Activated CD4-positive, alpha-beta T cell treated with anti-CD3 and anti-CD28 coated beads for 48 hours (primary cell): ENCODE results near the gene SWT1.
"Not testable (repeated sequence)": the region's sequence is repeated elsewhere in the genome, so short reads cannot be mapped to it uniquely, and the experiment has no call there.

ENCODE experiments used
- DNase-seq: peaks from one replicate; pipeline ENCODE4 v3.0.0-alpha.2; 2020

Gene SWT1

DNA sequence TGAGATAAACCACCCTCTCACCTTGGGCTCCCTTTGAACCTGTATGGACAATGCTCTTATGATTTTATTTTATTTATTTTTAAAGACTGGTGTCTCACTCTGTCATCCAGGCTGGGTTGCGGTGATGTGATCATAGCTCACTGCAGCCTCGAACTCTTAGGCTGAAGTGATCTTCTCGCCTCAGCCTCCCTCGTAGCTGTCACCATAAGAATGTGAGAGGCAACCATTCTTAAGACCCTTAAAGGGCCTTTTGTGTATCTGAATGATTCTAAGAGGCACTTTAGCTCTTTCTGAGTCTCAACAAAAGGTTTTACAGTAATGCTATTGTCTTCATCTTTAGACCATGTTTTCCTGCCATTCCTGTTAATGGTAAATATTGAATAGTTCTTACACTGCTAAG is 93.1 kb downstream of the SWT1 start:
- DNase-seq, result no peak

- DNase-seq, result not testable (repeated sequence)
These were observed 95.0 kb downstream of the SWT1 start for GRCh38 chr1:185251928-185252327.

GRCh38 chr1:185252404-185252803 is 95.4 kb downstream of the SWT1 start:
- not testable (repeated sequence) for DNase-seq

- DNase-seq, result not testable (repeated sequence)
These were observed 98.6 kb downstream of the SWT1 start for GRCh38 chr1:185255595-185255994.

DNA sequence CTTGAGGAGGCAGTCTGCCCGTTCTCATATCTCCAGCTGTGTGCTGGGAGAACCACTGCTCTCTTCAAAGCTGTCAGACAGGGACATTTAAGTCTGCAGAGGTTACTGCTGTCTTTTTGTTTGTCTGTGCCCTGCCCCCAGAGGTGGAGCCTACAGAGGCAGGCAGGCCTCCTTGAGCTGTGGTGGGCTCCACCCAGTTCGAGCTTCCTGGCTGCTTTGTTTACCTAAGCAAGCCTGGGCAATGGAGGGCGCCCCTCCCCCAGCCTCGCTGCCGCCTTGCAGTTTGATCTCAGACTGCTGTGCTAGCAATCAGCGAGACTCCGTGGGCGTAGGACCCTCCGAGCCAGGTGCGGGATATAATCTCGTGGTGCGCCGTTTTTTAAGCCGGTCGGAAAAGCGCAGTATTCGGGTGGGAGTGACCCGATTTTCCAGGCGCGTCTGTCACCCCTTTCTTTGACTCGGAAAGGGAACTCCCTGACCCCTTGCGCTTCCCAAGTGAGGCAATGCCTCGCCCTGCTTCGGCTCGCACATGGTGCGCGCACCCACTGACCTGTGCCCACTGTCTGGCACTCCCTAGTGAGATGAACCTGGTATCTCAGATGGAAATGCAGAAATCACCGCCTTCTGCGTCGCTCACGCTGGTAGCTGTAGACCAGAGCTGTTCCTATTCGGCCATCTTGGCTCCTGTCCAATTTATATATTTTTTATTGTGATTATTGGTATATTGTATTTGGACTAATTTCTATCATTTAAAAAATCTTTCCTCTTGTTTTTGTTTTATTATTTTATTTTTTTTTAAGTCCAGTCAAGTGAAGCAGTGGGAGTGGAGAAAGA is 100.4 kb downstream of the SWT1 start:
- DNase-seq, result not testable (repeated sequence)

DNA sequence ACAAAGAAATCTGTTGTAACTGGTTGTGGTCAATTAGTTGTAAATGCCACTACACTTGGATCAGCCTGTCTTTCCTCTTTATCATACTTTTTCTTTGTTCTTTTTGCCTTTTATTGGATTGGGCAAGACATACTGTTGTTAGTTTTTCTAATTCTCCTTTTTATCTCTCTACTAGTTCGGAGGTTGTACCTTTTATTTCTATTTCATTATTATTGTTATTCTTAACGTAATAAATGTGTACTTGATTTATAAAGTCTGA is 100.9 kb downstream of the SWT1 start:
- DNase-seq, result no peak

GRCh38 chr1:185258676-185259075 is 101.7 kb downstream of the SWT1 start:
- DNase-seq, result no peak

DNA sequence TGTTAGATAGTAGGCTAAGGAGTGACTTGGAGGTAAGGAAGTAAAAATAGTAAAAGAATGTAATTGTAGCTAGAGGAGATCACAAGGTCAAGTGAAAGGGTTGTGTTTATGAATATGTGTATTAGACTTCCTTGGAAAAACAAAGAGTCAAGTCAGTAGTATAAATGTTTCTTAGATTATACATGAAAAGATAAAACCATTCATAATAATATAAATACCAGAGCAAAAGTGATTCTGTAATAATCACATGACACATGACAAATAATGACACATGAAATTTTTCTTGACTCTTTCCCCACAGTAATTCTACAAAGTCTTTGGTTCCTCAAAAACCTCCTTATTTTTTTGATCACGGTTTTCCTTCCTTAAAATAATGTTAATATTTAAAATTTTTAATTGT is 103.6 kb downstream of the SWT1 start:
- no peak for DNase-seq

DNA sequence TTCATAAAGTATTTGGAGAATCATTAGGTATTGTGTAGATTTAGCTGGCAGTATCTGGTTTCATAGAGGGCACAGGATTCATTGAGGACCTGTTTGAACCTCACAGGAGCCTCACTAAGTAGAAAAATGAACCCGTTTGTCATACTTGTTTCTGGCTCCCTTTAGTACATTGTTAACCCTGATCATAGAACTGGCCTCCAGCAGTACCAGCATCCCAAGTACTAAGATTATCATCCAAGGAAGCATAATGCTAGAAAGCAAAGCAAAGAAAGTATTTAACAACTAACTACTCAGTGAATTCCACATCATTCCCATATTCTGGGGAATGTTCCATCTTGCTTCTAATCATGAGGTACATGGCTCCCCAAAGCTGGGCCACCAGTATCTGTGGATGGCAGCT is 105.2 kb downstream of the SWT1 start:
- no peak for DNase-seq

GRCh38 chr1:185263292-185263691 is 106.3 kb downstream of the SWT1 start:
- DNase-seq, result no peak

GRCh38 chr1:185263780-185264179 is 106.8 kb downstream of the SWT1 start:
- DNase-seq, result no peak

DNA sequence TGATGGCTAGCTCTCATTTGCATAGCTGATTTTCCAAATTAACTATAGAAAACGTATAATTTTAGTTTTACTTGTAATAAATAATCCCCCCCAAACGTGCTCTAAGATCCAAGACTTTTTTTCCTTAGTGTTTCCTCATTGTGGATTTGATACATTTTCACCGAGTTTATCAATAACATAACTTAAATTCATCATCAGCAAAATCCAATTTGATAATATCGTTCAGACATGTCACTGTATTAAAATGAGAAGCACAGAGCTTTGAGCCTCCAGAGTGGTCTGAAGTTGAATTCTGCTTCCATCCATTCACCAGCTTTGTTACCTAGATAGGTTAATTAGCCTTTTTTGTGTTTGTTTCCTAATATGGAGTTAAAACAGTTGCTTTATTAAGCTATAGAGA is 108.3 kb downstream of the SWT1 start:
- no peak for DNase-seq

DNA sequence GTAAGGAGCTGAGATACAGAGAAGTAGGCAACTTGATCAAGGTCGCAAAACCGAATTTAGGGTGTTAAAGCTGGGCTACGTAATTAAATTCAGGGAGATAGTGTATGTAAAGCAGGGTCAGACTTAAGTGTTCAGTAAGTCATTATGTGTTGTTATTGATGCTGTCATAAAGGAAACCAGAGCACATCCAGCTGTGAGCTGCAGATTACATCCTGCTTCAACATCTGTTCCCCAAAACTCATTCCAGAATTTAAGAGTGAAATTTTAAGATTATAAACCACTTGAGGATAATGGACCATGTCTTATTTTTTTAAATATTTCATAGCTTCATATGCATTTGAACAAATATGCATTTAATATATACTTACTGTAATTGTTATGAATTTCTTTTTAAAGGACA is 110.3 kb downstream of the SWT1 start:
- no peak for DNase-seq

GRCh38 chr1:185267701-185268100 is 110.7 kb downstream of the SWT1 start:
- no peak for DNase-seq

DNA sequence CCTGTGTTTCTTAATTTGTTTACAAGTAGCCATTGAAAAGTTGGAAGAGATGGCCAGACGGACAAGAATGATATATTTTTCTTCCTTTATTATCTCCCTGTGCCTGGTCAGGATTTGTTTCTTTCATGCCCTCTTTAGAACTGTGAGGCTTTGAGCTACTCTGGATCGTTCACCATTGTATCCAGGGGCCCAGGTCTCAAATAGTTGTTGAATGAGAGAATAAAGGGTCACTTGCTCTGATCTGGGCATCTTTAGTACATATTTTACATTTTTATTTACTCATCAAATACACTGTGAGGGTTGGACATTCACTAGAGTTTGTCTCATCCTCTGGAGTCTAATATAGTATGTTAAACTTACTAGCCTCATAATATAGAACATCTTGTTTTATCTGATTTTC is 111.4 kb downstream of the SWT1 start:
- no peak for DNase-seq

GRCh38 chr1:185271921-185272320 is 115.0 kb downstream of the SWT1 start:
- no peak for DNase-seq

DNA sequence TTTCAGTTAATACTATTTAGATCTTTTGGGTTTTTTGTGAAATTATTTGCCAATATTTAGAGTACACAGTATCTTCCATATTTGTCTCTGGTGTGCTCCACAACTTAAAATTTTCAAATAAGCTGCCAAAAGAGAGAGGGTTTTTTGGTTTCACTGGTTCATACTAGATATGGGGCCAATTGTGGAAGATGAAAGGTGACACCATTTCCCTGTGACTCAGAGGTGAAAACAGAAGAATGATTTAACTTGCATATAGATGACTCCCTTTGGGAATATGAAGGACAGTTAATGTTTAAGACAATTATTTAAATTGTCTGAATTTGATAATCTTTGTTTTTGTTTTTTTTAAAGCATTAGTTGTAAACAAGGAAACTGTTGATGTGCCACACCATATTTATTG is 122.6 kb downstream of the SWT1 start:
- DNase-seq, result no peak

DNA sequence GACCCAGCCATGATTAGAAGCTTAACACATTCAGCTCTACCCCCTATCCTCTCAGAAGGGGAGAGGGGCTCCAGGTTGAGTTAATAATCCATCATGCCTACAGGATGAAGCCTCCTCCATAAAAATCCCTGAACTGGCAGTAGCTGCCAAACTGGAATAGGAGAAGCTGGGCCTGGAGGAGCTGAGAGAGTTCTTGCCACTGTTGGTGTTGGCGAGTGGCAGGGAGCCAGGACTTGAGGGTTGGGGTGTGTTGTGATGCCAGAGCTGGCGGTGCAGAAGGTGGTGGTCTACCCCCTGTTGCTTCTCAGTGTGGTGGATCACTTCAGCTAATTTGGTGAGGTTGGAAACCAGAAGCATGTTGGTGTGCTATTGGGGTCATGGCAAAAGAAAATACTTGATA is 123.6 kb downstream of the SWT1 start:
- DNase-seq, result no peak

DNA sequence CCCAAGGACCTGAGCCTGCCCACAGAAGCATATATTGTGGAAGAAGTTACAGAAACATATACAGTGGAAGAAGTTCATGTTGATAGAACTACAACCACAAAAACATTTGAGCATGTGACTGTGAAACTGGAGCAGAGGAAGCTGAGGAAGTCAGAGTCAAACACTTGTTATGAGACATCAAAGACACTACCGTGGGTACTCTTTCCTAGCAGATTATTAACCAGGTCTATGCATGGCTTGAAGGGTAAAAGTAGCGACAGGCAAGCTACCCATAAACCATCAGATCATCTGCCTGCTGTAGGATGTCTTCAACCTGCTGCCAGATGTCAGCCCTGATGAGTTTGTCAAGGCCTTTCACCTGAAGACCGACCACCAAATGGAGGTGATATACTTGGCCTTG is 124.3 kb downstream of the SWT1 start:
- DNase-seq, result no peak

DNA sequence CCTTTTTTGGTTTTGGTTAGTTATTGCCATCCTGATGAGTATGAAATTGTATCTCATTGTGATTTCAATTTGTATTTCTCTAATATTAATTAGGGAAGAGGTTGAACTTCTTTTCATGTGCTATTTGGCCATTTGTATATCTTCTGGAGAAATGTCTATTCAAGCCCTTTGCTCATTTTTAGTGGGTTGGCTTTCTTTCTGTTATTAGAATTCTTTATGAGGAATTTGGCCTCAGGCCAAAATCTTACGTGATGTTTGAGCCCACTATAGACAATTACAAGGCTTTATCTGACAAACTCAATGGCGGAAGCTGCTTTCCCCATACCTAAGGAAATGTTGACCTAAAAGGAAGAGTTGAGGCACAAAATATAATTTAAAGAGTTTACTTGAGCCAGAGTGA is 127.1 kb downstream of the SWT1 start:
- DNase-seq, result no peak

- DNase-seq, result peak; percentile 17
These were observed 127.7 kb downstream of the SWT1 start for GRCh38 chr1:185284533-185285276.

DNA sequence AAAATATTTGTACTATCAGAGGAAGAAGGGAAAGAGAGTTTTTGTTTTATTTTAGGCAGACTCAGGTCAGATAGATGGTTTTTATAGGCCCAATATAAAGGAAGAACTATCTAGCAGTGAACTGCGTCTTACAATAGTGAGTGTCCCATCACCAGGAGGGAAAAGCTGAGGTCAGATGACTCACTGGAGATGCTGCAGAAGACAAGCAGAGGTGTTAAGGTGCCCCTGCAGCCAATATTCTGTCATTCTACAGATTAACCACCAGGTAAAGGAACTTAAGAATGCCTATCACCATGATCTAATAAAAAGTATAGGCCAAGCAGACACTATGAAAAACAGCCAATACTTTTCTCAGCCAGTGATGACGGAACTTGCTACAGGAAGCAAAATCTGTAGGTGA is 130.5 kb downstream of the SWT1 start:
- no peak for DNase-seq

DNA sequence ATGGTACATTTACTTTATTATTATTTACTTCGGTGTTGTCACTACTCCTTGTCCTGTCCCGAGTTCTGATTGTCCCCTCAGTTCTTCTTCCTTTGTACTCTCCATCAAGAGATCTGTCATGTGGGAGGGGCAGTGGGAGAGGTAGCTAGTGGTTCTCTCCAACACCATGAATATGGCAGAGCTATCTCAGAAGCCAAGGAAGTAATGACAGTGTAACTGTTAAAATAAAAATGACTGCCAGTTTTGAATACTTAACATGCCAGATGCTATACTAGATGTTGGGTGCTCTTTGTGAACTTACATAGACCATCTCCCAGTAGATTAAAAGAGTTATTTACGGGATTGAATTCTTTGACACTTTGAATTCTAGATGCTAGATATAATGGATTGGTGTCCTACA is 131.5 kb downstream of the SWT1 start:
- DNase-seq, result no peak

GRCh38 chr1:185289880-185290279 is 132.9 kb downstream of the SWT1 start:
- DNase-seq, result no peak

- DNase-seq, result no peak
These were observed 134.2 kb downstream of the SWT1 start for GRCh38 chr1:185291159-185291558.
